Mucosa of gallbladder (tissue), 1 donor: ENCODE results near the gene DNASE1L2. TPM values are rescaled to one million over a fixed set of nuclear protein-coding genes. Genes with fewer than 3 reads are reported as not detected.
"Not testable (repeated sequence)": the region's sequence is repeated elsewhere in the genome, so short reads cannot be mapped to it uniquely, and the experiment has no call there.

Experiments
- DNase-seq: peaks from one replicate; pipeline ENCODE4 v3.0.0-alpha.2; 2020; ENCODE audit warnings: low spot score
- total RNA-seq: library from RNA; stranded (reverse); gene quantifications from one replicate; pipeline ENCODE4 v1.2.1, GENCODE V29; 2021
- donor health status: DM: no; HTN: no; CAD: no.

Gene DNASE1L2
- 4.6 TPM for total RNA-seq

GRCh38 chr16:2236337-2237101, at the start of gene DNASE1L2:
Gene DNASE1L2, plus strand, starts transcription at chr16:2236444. Its CDS starts 373 bp downstream, at chr16:2236817.
- no peak for DNase-seq

- no peak for DNase-seq
These were observed 49.7 kb upstream of the DNASE1L2 start for GRCh38 chr16:2186505-2186904.

GRCh38 chr16:2187212-2187611, 49.0 kb upstream of the DNASE1L2 start:
- no peak for DNase-seq

GRCh38 chr16:2188395-2188794, 47.8 kb upstream of the DNASE1L2 start:
- no peak for DNase-seq

- DNase-seq, result no peak
These were observed 46.9 kb upstream of the DNASE1L2 start for GRCh38 chr16:2189252-2189893.

- DNase-seq, result no peak
These were observed 46.1 kb upstream of the DNASE1L2 start for GRCh38 chr16:2190002-2190658.

- no peak for DNase-seq
These were observed 45.4 kb upstream of the DNASE1L2 start for GRCh38 chr16:2190659-2191445.

- DNase-seq, result no peak
These were observed 44.9 kb upstream of the DNASE1L2 start for GRCh38 chr16:2191446-2191706.

- DNase-seq, result no peak
These were observed 41.9 kb upstream of the DNASE1L2 start for GRCh38 chr16:2194166-2194834.

- DNase-seq, result peak; percentile 51
These were observed 41.4 kb upstream of the DNASE1L2 start for GRCh38 chr16:2194852-2195321.

GRCh38 chr16:2195322-2196161, 40.7 kb upstream of the DNASE1L2 start:
- no peak for DNase-seq

- DNase-seq, result no peak
These were observed 39.9 kb upstream of the DNASE1L2 start, which contains the start of gene CASKIN1 for GRCh38 chr16:2196162-2196980. Gene CASKIN1, minus strand, starts transcription at chr16:2196605. Its CDS starts 173 bp downstream, at chr16:2196432.

GRCh38 chr16:2196981-2197511, 39.2 kb upstream of the DNASE1L2 start:
- DNase-seq, result no peak

GRCh38 chr16:2197765-2198164, 38.5 kb upstream of the DNASE1L2 start:
- no peak for DNase-seq

GRCh38 chr16:2198283-2198682, 38.0 kb upstream of the DNASE1L2 start:
- DNase-seq, result no peak

GRCh38 chr16:2199095-2199494, 37.1 kb upstream of the DNASE1L2 start:
- no peak for DNase-seq

GRCh38 chr16:2199621-2200139, 36.6 kb upstream of the DNASE1L2 start:
- no peak for DNase-seq

GRCh38 chr16:2200313-2200712, 35.9 kb upstream of the DNASE1L2 start:
- DNase-seq, result no peak

- not testable (repeated sequence) for DNase-seq
These were observed 33.0 kb upstream of the DNASE1L2 start for GRCh38 chr16:2203119-2203688.
